ENCODE measurements around the gene CD44.
"Not testable (repeated sequence)": the region's sequence is repeated elsewhere in the genome, so short reads cannot be mapped to it uniquely, and the experiment has no call there.

The CD44 gene

GRCh38 chr11:35138943-35139721 is at the start of gene CD44:
Gene CD44 (plus strand): TSS chr11:35139171. CDS start chr11:35139304, 133 bp downstream.
- DNase-seq (ENCODE audit: low spot score), result peak; percentile 92

GRCh38 chr11:35089666-35090065 is 49.3 kb upstream of the CD44 start:
- DNase-seq (ENCODE audit: low spot score), result no peak

- no peak for DNase-seq (ENCODE audit: low spot score)
These were observed 48.8 kb upstream of the CD44 start for GRCh38 chr11:35090125-35090524.

GRCh38 chr11:35090991-35091390 is 48.0 kb upstream of the CD44 start:
- DNase-seq (ENCODE audit: low spot score), result not testable (repeated sequence)

- no peak for DNase-seq (ENCODE audit: low spot score)
These were observed 42.2 kb upstream of the CD44 start for GRCh38 chr11:35096723-35097122.

GRCh38 chr11:35097814-35098455 is 41.0 kb upstream of the CD44 start:
- no peak for DNase-seq (ENCODE audit: low spot score)

GRCh38 chr11:35098855-35099254 is 40.1 kb upstream of the CD44 start:
- DNase-seq (ENCODE audit: low spot score), result no peak

- peak; percentile 40 for DNase-seq (ENCODE audit: low spot score)
These were observed 39.5 kb upstream of the CD44 start for GRCh38 chr11:35099278-35100012.

GRCh38 chr11:35100013-35100383 is 39.0 kb upstream of the CD44 start:
- DNase-seq (ENCODE audit: low spot score), result peak; percentile 60

- no peak for DNase-seq (ENCODE audit: low spot score)
These were observed 37.7 kb upstream of the CD44 start for GRCh38 chr11:35101223-35101622.

- no peak for DNase-seq (ENCODE audit: low spot score)
These were observed 36.7 kb upstream of the CD44 start for GRCh38 chr11:35102267-35102666.

GRCh38 chr11:35103366-35104208 is 35.4 kb upstream of the CD44 start:
- no peak for DNase-seq (ENCODE audit: low spot score)

GRCh38 chr11:35104655-35105054 is 34.3 kb upstream of the CD44 start:
- DNase-seq (ENCODE audit: low spot score), result no peak

- DNase-seq (ENCODE audit: low spot score), result no peak
These were observed 33.5 kb upstream of the CD44 start for GRCh38 chr11:35105319-35106079.

- no peak for DNase-seq (ENCODE audit: low spot score)
These were observed 32.4 kb upstream of the CD44 start for GRCh38 chr11:35106595-35106994.

GRCh38 chr11:35107861-35108260 is 31.1 kb upstream of the CD44 start:
- no peak for DNase-seq (ENCODE audit: low spot score)

- not testable (repeated sequence) for DNase-seq (ENCODE audit: low spot score)
These were observed 30.6 kb upstream of the CD44 start for GRCh38 chr11:35108336-35108735.

- DNase-seq (ENCODE audit: low spot score), result no peak
These were observed 29.9 kb upstream of the CD44 start for GRCh38 chr11:35109041-35109440.

GRCh38 chr11:35109827-35110226 is 29.1 kb upstream of the CD44 start:
- DNase-seq (ENCODE audit: low spot score), result no peak

GRCh38 chr11:35111161-35112055 is 27.6 kb upstream of the CD44 start:
- peak; percentile 46 for DNase-seq (ENCODE audit: low spot score)
